GM12873 (cell line): ENCODE data around the gene ASH1L.

Source experiments
- CTCF ChIP-seq: IDR thresholded peaks from 2 replicates; pipeline ENCODE4 v1.5.1; 2012; ENCODE audit warnings: low read depth, mild to moderate bottlenecking, moderate library complexity, low read length, control low read depth; ENCODE audit not compliant: insufficient read depth; ENCODE audit errors: missing control alignments

Gene ASH1L

GRCh38 chr1:155379180-155379579, 183.4 kb downstream of the ASH1L start:
- TF ChIP-seq CTCF, result no peak

GRCh38 chr1:155360051-155360450, 202.6 kb downstream of the ASH1L start:
- TF ChIP-seq CTCF, result no peak

- TF ChIP-seq CTCF, result no peak
These were observed 210.0 kb downstream of the ASH1L start for GRCh38 chr1:155352631-155353030.

- no peak for TF ChIP-seq CTCF
These were observed 219.8 kb downstream of the ASH1L start for GRCh38 chr1:155342842-155343241.

- no peak for TF ChIP-seq CTCF
These were observed 223.0 kb downstream of the ASH1L start for GRCh38 chr1:155339515-155340097.

- no peak for TF ChIP-seq CTCF
These were observed 227.6 kb downstream of the ASH1L start for GRCh38 chr1:155334962-155335361.

GRCh38 chr1:155329980-155330598, 232.5 kb downstream of the ASH1L start:
- TF ChIP-seq CTCF, result no peak
